Measurements from ENCODE around the gene COL16A1. TPM values are rescaled to one million over a fixed set of nuclear protein-coding genes. Genes with fewer than 3 reads are reported as not detected.

The COL16A1 gene
- total RNA-seq, 2 experiments from 2014 or later: 0.09 TPM; not detected in 1

GRCh38 chr1:31679091-31679490, 24.7 kb downstream of the COL16A1 start:
- ChIA-PET POLR2A (interaction anchor here (0.6 kb wide), 1 partner anchor 56 kb away, joined by 3 read pairs; no protein-coding TSS in a partner anchor), CTCF (interaction anchor here (0.8 to 1.4 kb wide), 2 partner anchors 9 to 13 kb away, joined by 3 to 4 read pairs; no protein-coding TSS in a partner anchor)
- Mint-ChIP-seq H3K4me3 (no peak overlapping the region), H3K27me3 (peaks cover 3% of the 10 kb centered on the region), H3K9me3 (ENCODE audit: low read depth) (no peaks in the 10 kb centered on the region), H3K4me1 (no peaks in the 10 kb centered on the region), H3K36me3 (ENCODE audit: low read depth) (no peaks in the 10 kb centered on the region), H3K27ac (no peak overlapping the region)
- DNase-seq (no peak), ATAC-seq (no peak)
- intact Hi-C loops (cut with DNase I, micrococcal nuclease): no loop called here

GRCh38 chr1:31678681-31679080, 25.1 kb downstream of the COL16A1 start:
- POLR2A ChIA-PET: interaction anchor here (0.6 kb wide), 1 partner anchor 56 kb away, joined by 3 read pairs; no protein-coding TSS in a partner anchor

GRCh38 chr1:31677949-31678348, 25.9 kb downstream of the COL16A1 start:
- Mint-ChIP-seq H3K9me3 (ENCODE audit: low read depth) (no peaks in the 10 kb centered on the region), H3K36me3 (ENCODE audit: low read depth) (no peaks in the 10 kb centered on the region), H3K27me3 (peaks cover 3% of the 10 kb centered on the region), H3K4me3 (no peak overlapping the region), H3K4me1 (no peaks in the 10 kb centered on the region), H3K27ac (no peak overlapping the region)
- POLR2A ChIA-PET: no interaction called here
- intact Hi-C loops (cut with DNase I, micrococcal nuclease): no loop called here
- CTCF ChIA-PET: interaction anchor here (1.0 kb wide), 1 partner anchor 19 kb away, joined by 3 read pairs; no protein-coding TSS in a partner anchor
- DNase-seq: no peak
- no peak for ATAC-seq

More at GRCh38 chr1:31678681-31679080, 25.1 kb downstream of the COL16A1 start:
- Mint-ChIP-seq H3K4me1 (no peaks in the 10 kb centered on the region), H3K36me3 (ENCODE audit: low read depth) (no peaks in the 10 kb centered on the region), H3K4me3 (no peak overlapping the region), H3K27me3 (peaks cover 3% of the 10 kb centered on the region), H3K9me3 (ENCODE audit: low read depth) (no peaks in the 10 kb centered on the region), H3K27ac (no peak overlapping the region)
- CTCF ChIA-PET: interaction anchor here (0.8 to 1.4 kb wide), 2 partner anchors 9 to 12 kb away, joined by 3 to 4 read pairs; no protein-coding TSS in a partner anchor
- intact Hi-C loops (cut with DNase I, micrococcal nuclease): no loop called here
- no peak for DNase-seq
- no peak for ATAC-seq

- Mint-ChIP-seq H3K36me3 (ENCODE audit: low read depth) (no peaks in the 10 kb centered on the region), H3K27me3 (peaks cover 3% of the 10 kb centered on the region), H3K27ac (no peak overlapping the region), H3K4me3 (no peak overlapping the region), H3K4me1 (no peaks in the 10 kb centered on the region), H3K9me3 (ENCODE audit: low read depth) (no peaks in the 10 kb centered on the region)
- DNase-seq (no peak), ATAC-seq (no peak)
- intact Hi-C loops (cut with DNase I, micrococcal nuclease): no loop called here
- ChIA-PET POLR2A (no interaction called here), CTCF (interaction anchor here (1.0 kb wide), 1 partner anchor 18 kb away, joined by 3 read pairs; no protein-coding TSS in a partner anchor)
Observed at GRCh38 chr1:31677401-31677800, 26.4 kb downstream of the COL16A1 start.

GRCh38 chr1:31675756-31676155, 28.1 kb downstream of the COL16A1 start:
- H3K9me3 Mint-ChIP-seq (ENCODE audit: low read depth): no peaks in the 10 kb centered on the region
- no peaks in the 10 kb centered on the region for H3K4me1 Mint-ChIP-seq
- POLR2A ChIA-PET: no interaction called here
- CTCF ChIA-PET: interaction anchor here (0.7 kb wide), 1 partner anchor 93 kb away, joined by 3 read pairs; no protein-coding TSS in a partner anchor
- H3K27me3 Mint-ChIP-seq: peaks cover 7% of the 10 kb centered on the region
- ATAC-seq (no peak), DNase-seq (no peak)
- intact Hi-C loops (cut with DNase I, micrococcal nuclease): no loop called here
- H3K36me3 Mint-ChIP-seq (ENCODE audit: low read depth): no peaks in the 10 kb centered on the region
- no peak overlapping the region for H3K27ac Mint-ChIP-seq
- no peak overlapping the region for H3K4me3 Mint-ChIP-seq

GRCh38 chr1:31675161-31675560, 28.7 kb downstream of the COL16A1 start:
- Mint-ChIP-seq H3K36me3 (ENCODE audit: low read depth) (no peaks in the 10 kb centered on the region), H3K4me1 (peaks cover 2% of the 10 kb centered on the region), H3K27me3 (peaks cover 9% of the 10 kb centered on the region), H3K27ac (no peak overlapping the region), H3K9me3 (ENCODE audit: low read depth) (no peaks in the 10 kb centered on the region), H3K4me3 (no peak overlapping the region)
- no peak for DNase-seq
- POLR2A ChIA-PET: no interaction called here
- CTCF ChIA-PET: no interaction called here
- intact Hi-C loops (cut with DNase I, micrococcal nuclease): no loop called here
- no peak for ATAC-seq

GRCh38 chr1:31674626-31675025, 29.2 kb downstream of the COL16A1 start:
- peaks cover 5% of the 10 kb centered on the region for H3K4me1 Mint-ChIP-seq
- CTCF ChIA-PET: interaction anchor here (0.6 kb wide), 2 partner anchors 17 to 1132 kb away, joined by 3 read pairs; no protein-coding TSS in a partner anchor

GRCh38 chr1:31673433-31673832, 30.4 kb downstream of the COL16A1 start:
- no peak for ATAC-seq
- no peak overlapping the region for H3K4me3 Mint-ChIP-seq
- CTCF ChIA-PET: interaction anchor here (0.7 to 1.1 kb wide), 2 partner anchors 10 to 47 kb away, joined by 3 to 4 read pairs; no protein-coding TSS in a partner anchor
- peaks cover 8% of the 10 kb centered on the region for H3K4me1 Mint-ChIP-seq
- intact Hi-C loops (cut with DNase I, micrococcal nuclease): no loop called here
- H3K27ac Mint-ChIP-seq: no peak overlapping the region
- DNase-seq: no peak
- peaks cover 14% of the 10 kb centered on the region for H3K27me3 Mint-ChIP-seq
- POLR2A ChIA-PET: no interaction called here
- H3K36me3 Mint-ChIP-seq (ENCODE audit: low read depth): no peaks in the 10 kb centered on the region
- no peaks in the 10 kb centered on the region for H3K9me3 Mint-ChIP-seq (ENCODE audit: low read depth)

More at GRCh38 chr1:31674626-31675025, 29.2 kb downstream of the COL16A1 start:
- no peaks in the 10 kb centered on the region for H3K9me3 Mint-ChIP-seq (ENCODE audit: low read depth)
- no peak overlapping the region for H3K4me3 Mint-ChIP-seq
- H3K27me3 Mint-ChIP-seq: peaks cover 10% of the 10 kb centered on the region
- H3K27ac Mint-ChIP-seq: no peak overlapping the region
- DNase-seq (no peak), ATAC-seq (no peak)
- POLR2A ChIA-PET: no interaction called here
- intact Hi-C loops (cut with DNase I, micrococcal nuclease): no loop called here
- H3K36me3 Mint-ChIP-seq (ENCODE audit: low read depth): no peaks in the 10 kb centered on the region

- no peak for ATAC-seq
- ChIA-PET POLR2A (no interaction called here), CTCF (interaction anchor here (0.7 to 1.1 kb wide), 2 partner anchors 10 to 47 kb away, joined by 3 to 4 read pairs; no protein-coding TSS in a partner anchor)
- intact Hi-C loops (cut with DNase I, micrococcal nuclease): no loop called here
- H3K4me3 Mint-ChIP-seq: no peak overlapping the region
- no peaks in the 10 kb centered on the region for H3K36me3 Mint-ChIP-seq (ENCODE audit: low read depth)
- DNase-seq: no peak
- H3K4me1 Mint-ChIP-seq: peaks cover 8% of the 10 kb centered on the region
- H3K9me3 Mint-ChIP-seq (ENCODE audit: low read depth): no peaks in the 10 kb centered on the region
- H3K27ac Mint-ChIP-seq: no peak overlapping the region
- peaks cover 14% of the 10 kb centered on the region for H3K27me3 Mint-ChIP-seq
Observed at GRCh38 chr1:31672986-31673385, 30.8 kb downstream of the COL16A1 start.

- no peak overlapping the region for H3K27ac Mint-ChIP-seq
- no peaks in the 10 kb centered on the region for H3K9me3 Mint-ChIP-seq (ENCODE audit: low read depth)
- DNase-seq (no peak), ATAC-seq (no peak)
- no peak overlapping the region for H3K4me3 Mint-ChIP-seq
- peaks cover 8% of the 10 kb centered on the region for H3K4me1 Mint-ChIP-seq
- no peaks in the 10 kb centered on the region for H3K36me3 Mint-ChIP-seq (ENCODE audit: low read depth)
- ChIA-PET POLR2A (no interaction called here), CTCF (interaction anchor here (0.6 kb wide), 1 partner anchor 116 kb away, joined by 3 read pairs; no protein-coding TSS in a partner anchor)
- intact Hi-C loops (cut with DNase I, micrococcal nuclease): no loop called here
- H3K27me3 Mint-ChIP-seq: peaks cover 11% of the 10 kb centered on the region
Observed at GRCh38 chr1:31671561-31672201, 32.1 kb downstream of the COL16A1 start.

- Mint-ChIP-seq H3K36me3 (ENCODE audit: low read depth) (no peaks in the 10 kb centered on the region), H3K9me3 (ENCODE audit: low read depth) (no peaks in the 10 kb centered on the region), H3K4me3 (no peak overlapping the region), H3K4me1 (peaks cover 8% of the 10 kb centered on the region), H3K27ac (no peak overlapping the region), H3K27me3 (peaks cover 11% of the 10 kb centered on the region)
- intact Hi-C loops (cut with DNase I, micrococcal nuclease): no loop called here
- DNase-seq (no peak), ATAC-seq (no peak)
- ChIA-PET CTCF (interaction anchor here (0.6 kb wide), 1 partner anchor 116 kb away, joined by 3 read pairs; no protein-coding TSS in a partner anchor), POLR2A (no interaction called here)
Observed at GRCh38 chr1:31671147-31671546, 32.7 kb downstream of the COL16A1 start.

- DNase-seq (no peak), ATAC-seq (no peak)
- CTCF ChIA-PET: interaction anchor here (0.6 to 1.2 kb wide), 12 partner anchors 8 to 544 kb away, joined by 3 to 5 read pairs (median 3); no protein-coding TSS in a partner anchor
- intact Hi-C loops (cut with DNase I, micrococcal nuclease): no loop called here
- POLR2A ChIA-PET: no interaction called here
- Mint-ChIP-seq H3K9me3 (ENCODE audit: low read depth) (no peaks in the 10 kb centered on the region), H3K4me1 (peaks cover 8% of the 10 kb centered on the region), H3K27ac (no peak overlapping the region), H3K4me3 (no peak overlapping the region), H3K36me3 (ENCODE audit: low read depth) (no peaks in the 10 kb centered on the region), H3K27me3 (peaks cover 11% of the 10 kb centered on the region)
Observed at GRCh38 chr1:31670593-31670964, 33.2 kb downstream of the COL16A1 start.

Measured in activated CD4-positive, alpha-beta T cell treated with anti-CD3 and anti-CD28 coated beads for 36 hours (primary cell).